HepG2 (cell line): Measurements from ENCODE around the gene DNAJB2. TPM values are rescaled to one million over a fixed set of nuclear protein-coding genes. Genes with fewer than 3 reads are reported as not detected.

ENCODE experiments used
- ATF7-NPFF ChIP-seq: sonication (generic); formaldehyde crosslinking; IDR thresholded peaks from 2 replicates; pipeline ENCODE4 v1.8.1; 2023; ENCODE audit warnings: mild to moderate bottlenecking, low read depth, missing genetic modification reagents, moderate library complexity
- DDIT3 ChIP-seq: sonication (generic); formaldehyde crosslinking; IDR thresholded peaks from 2 replicates; pipeline ENCODE4 v1.4.0; 2020; ENCODE audit warnings: mild to moderate bottlenecking, missing genetic modification reagents
- HOXD1 ChIP-seq: sonication (generic); formaldehyde crosslinking; IDR thresholded peaks from 2 replicates; pipeline ENCODE4 v1.5.0; 2020; ENCODE audit warnings: missing genetic modification reagents
- IKZF4 ChIP-seq: sonication (generic); formaldehyde crosslinking; IDR thresholded peaks from 2 replicates; pipeline ENCODE4 v1.5.1; 2020; ENCODE audit warnings: borderline replicate concordance, mild to moderate bottlenecking, low read depth, missing genetic modification reagents; ENCODE audit errors: not compliant biosample characterization
- NRL ChIP-seq: sonication (generic); formaldehyde crosslinking; IDR thresholded peaks from 2 replicates; pipeline ENCODE4 v1.5.0; 2020; ENCODE audit warnings: missing genetic modification reagents, mild to moderate bottlenecking, moderate library complexity, borderline replicate concordance
- TARDBP ChIP-seq: sonication (generic); formaldehyde crosslinking; IDR thresholded peaks from 2 replicates; pipeline ENCODE4 v1.8.0; 2022; ENCODE audit warnings: mild to moderate bottlenecking, missing genetic modification reagents
- TEAD2 ChIP-seq: sonication (generic); formaldehyde crosslinking; IDR thresholded peaks from 2 replicates; pipeline ENCODE4 v1.9.0; 2021; ENCODE audit warnings: missing genetic modification reagents
- TERF1 ChIP-seq: sonication (generic); formaldehyde crosslinking; IDR thresholded peaks from 2 replicates; pipeline ENCODE4 v1.8.0; 2022; ENCODE audit warnings: mild to moderate bottlenecking, missing genetic modification reagents, moderate library complexity
- XBP1 ChIP-seq: sonication (generic); formaldehyde crosslinking; IDR thresholded peaks from 2 replicates; pipeline ENCODE4 v1.5.0; 2020; ENCODE audit warnings: missing genetic modification reagents
- ZNF224 ChIP-seq: sonication (generic); formaldehyde crosslinking; IDR thresholded peaks from 2 replicates; pipeline ENCODE4 v1.5.0; 2020; ENCODE audit warnings: mild to moderate bottlenecking, missing genetic modification reagents
- ZNF253 ChIP-seq: sonication (generic); formaldehyde crosslinking; IDR thresholded peaks from 2 replicates; pipeline ENCODE4 v1.8.0; 2022; ENCODE audit warnings: mild to moderate bottlenecking, missing genetic modification reagents, borderline replicate concordance
- ZNF264 ChIP-seq: sonication (generic); formaldehyde crosslinking; IDR thresholded peaks from 2 replicates; pipeline ENCODE4 v1.4.0; 2020; ENCODE audit warnings: missing genetic modification reagents
- ZNF296 ChIP-seq: sonication (generic); formaldehyde crosslinking; conservative IDR thresholded peaks from 2 replicates; pipeline ENCODE4 v1.5.0; 2020; ENCODE audit warnings: mild to moderate bottlenecking, missing genetic modification reagents
- ZNF318 ChIP-seq: sonication (generic); formaldehyde crosslinking; IDR thresholded peaks from 2 replicates; pipeline ENCODE4 v1.4.0; 2020; ENCODE audit warnings: mild to moderate bottlenecking, missing genetic modification reagents
- ZNF460 ChIP-seq: sonication (generic); formaldehyde crosslinking; IDR thresholded peaks from 2 replicates; pipeline ENCODE4 v1.5.1; 2020; ENCODE audit warnings: missing genetic modification reagents, mild to moderate bottlenecking, borderline replicate concordance
- ZNF501 ChIP-seq: sonication (generic); formaldehyde crosslinking; IDR thresholded peaks from 2 replicates; pipeline ENCODE4 v1.5.1; 2020; ENCODE audit warnings: mild to moderate bottlenecking, moderate library complexity, missing genetic modification reagents
- ZNF891 ChIP-seq: sonication (generic); formaldehyde crosslinking; IDR thresholded peaks from 2 replicates; pipeline ENCODE4 v1.5.0; 2020; ENCODE audit warnings: mild to moderate bottlenecking, missing genetic modification reagents
- polyA plus RNA-seq, 8 experiments: library from polyadenylated mRNA; depleted of rRNA in 3 of 8; stranded (reverse) in 7 of 8; unstranded in 1 of 8; fragments of >200 nt; fragmentation: Illumina TruSeq in 4 of 8; extraction: Trizol in 4 of 8; gene quantifications; 2 replicates each; pipeline versions ENCODE4 v1.2.1 to v1.2.3, GENCODE V29; 2011 to 2016; ENCODE audit warnings: low read depth in 4 of 8, missing spikeins in 1 of 8, mixed read lengths in 1 of 8; ENCODE audit not compliant: insufficient read depth in 1 of 8
- total RNA-seq, 5 experiments: library from RNA; depleted of rRNA; stranded (reverse); fragments of >200 nt; fragmentation: Illumina TruSeq; extraction: Trizol; gene quantifications; 2 replicates each; pipeline ENCODE4 v1.2.3, GENCODE V29; 2016; ENCODE audit warnings: low read depth in 1 of 5

DNAJB2 gene
- total and polyA plus RNA-seq, 2 of the 13 experiments (the other 11 are each of a cell fraction or from before 2014, with no cell fraction given), result 21.3 to 31.1 TPM

GRCh38 chr2:219230059-219230540 lies 49.1 kb upstream of the DNAJB2 start (continued):
- TF ChIP-seq ZNF501 (CRISPR knock-in tag) (no peak), IKZF4 (CRISPR knock-in tag) (peak; percentile 17), ZNF891 (CRISPR knock-in tag) (no peak; the same call in 1 of the 2 replicates), ZNF318 (CRISPR knock-in tag) (no peak), XBP1 (no peak), ZNF253 (0 out of 2 replicates have a peak, but pooled peaks have one; percentile 9), ATF7-NPFF (CRISPR knock-in tag) (0 out of 2 replicates have a peak, but pooled peaks have one; percentile 42), TERF1 (CRISPR knock-in tag) (no peak), ZNF224 (peak; percentile 22; the same call in 1 of the 2 replicates), HOXD1 (CRISPR knock-in tag) (peak; percentile 14; the same call in 1 of the 2 replicates), ZNF296 (CRISPR knock-in tag) (0 out of 2 replicates have a peak, but pooled peaks have one; percentile 65), ZNF264 (CRISPR knock-in tag) (0 out of 2 replicates have a peak, but pooled peaks have one; percentile 31), DDIT3 (0 out of 2 replicates have a peak, but pooled peaks have one; percentile 67), NRL (CRISPR knock-in tag) (0 out of 2 replicates have a peak, but pooled peaks have one; percentile 6), TEAD2 (CRISPR knock-in tag) (no peak), ZNF460 (CRISPR knock-in tag) (no peak), TARDBP (CRISPR knock-in tag) (peak; percentile 13; the same call in 1 of the 2 replicates)
